ENCODE measurements around the gene SLIT3. TPM values are rescaled to one million over a fixed set of nuclear protein-coding genes. Genes with fewer than 3 reads are reported as not detected.

The SLIT3 gene
- total RNA-seq, 1 donor from 2014 or later: 3.1 TPM

DNA sequence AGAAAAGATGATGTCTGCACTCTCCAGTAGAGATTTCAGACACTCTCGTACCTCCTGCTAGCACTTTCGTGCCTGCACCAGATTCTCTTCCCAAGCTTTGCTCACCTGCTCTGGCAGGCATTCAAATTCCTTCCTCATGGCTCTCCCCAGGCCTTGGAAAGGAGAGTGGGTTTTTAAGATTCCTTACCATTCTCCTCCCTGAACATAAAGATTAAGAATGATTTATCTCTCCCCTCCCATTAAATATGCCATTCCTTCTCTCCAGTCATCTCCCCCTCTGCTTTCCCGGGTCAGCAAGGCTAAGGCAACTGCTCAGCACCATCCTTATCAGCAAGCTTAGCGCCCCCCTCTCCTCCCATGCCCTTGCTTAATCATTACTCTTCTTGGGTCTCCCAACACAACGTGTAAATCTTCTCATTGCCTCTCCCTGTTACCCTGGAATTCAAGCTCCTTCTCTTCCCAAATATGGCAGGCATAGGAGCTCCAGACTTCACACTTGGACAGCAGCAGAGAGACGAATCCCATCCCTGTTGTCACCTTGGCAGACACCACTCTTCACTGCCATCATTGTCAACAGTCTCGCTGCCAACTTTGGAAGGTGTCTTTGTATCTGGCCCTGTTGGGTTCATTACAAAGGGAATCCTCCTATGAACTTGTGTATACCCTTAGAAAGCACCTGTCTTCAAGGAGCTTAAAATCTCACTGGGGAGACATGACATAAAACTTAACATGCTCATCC is 332.9 kb downstream of the SLIT3 start:
- no peak for DNase-seq (ENCODE audit: low read depth)
- H3K4me3 ChIP-seq (ENCODE audit: low read depth, low read length): no peak overlapping the region
- TF ChIP-seq, protein P1, sequence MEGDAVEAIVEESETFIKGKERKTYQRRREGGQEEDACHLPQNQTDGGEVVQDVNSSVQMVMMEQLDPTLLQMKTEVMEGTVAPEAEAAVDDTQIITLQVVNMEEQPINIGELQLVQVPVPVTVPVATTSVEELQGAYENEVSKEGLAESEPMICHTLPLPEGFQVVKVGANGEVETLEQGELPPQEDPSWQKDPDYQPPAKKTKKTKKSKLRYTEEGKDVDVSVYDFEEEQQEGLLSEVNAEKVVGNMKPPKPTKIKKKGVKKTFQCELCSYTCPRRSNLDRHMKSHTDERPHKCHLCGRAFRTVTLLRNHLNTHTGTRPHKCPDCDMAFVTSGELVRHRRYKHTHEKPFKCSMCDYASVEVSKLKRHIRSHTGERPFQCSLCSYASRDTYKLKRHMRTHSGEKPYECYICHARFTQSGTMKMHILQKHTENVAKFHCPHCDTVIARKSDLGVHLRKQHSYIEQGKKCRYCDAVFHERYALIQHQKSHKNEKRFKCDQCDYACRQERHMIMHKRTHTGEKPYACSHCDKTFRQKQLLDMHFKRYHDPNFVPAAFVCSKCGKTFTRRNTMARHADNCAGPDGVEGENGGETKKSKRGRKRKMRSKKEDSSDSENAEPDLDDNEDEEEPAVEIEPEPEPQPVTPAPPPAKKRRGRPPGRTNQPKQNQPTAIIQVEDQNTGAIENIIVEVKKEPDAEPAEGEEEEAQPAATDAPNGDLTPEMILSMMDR (conservative IDR thresholded peaks at IDR 0.05; ENCODE audit: low read depth, low read length): no peak

DNA sequence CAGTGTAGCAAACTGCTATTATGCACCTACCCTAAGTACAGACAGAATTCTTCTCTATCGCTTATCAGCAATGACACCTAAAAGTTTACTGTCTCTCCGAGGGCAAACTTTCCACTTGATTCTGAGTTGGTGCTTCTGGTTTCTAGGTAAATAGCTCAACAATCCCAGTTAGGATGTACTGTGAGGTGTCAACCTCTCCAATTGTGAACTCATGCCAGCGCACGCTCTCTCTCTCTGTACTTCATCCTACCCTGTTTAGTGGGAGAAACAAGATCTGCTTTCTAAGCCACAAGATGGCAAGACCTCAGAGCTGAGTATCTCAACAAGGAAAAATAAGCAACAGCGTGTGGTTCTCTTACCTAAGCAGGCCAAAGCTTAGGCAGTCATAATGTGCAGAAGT is 335.3 kb downstream of the SLIT3 start:
- TF ChIP-seq, protein P1 (conservative IDR thresholded peaks at IDR 0.05; ENCODE audit: low read depth, low read length): no peak
- DNase-seq (ENCODE audit: low read depth): no peak
- H3K4me3 ChIP-seq (ENCODE audit: low read depth, low read length): no peak overlapping the region

DNA sequence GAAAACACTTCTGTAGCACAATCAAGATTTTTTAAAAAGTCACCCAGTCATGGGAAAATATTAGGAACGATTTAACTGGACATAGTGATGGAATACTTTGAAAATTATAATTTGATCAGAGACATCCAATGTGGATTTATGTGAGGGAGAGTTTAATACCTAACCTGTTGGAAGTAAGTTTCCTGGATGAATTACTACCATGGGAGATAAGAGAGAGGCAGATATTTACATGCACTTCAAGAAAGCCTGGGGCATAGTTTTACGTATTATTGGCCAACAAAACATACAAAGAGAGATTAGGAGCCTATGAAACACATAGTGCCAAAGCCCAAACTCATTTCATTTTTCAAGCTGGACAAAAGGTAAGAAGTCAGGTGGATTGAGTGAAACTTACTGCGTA is 336.8 kb downstream of the SLIT3 start:
- DNase-seq (ENCODE audit: low read depth): no peak
- H3K4me3 ChIP-seq (ENCODE audit: low read depth, low read length): no peak overlapping the region
- TF ChIP-seq, protein P1 (conservative IDR thresholded peaks at IDR 0.05; ENCODE audit: low read depth, low read length): no peak

DNA sequence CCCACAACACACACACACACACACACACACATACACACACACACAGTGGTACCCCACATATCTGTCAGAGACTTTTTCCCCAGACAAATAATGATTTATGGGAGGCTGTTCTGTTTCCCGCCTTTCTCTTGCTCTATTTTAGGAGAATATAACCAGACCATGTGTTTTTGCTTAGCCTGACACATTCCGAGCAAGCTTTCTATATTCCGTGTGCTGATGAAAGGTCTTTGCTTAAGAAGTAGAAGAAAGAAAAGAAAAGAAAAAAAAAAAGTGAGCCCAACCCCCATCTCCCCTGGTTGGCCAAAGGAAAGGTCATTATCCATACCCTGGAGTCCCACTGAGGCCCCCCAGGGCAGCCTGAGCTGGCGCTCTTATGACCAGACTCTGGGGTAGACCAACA is 338.6 kb downstream of the SLIT3 start:
- no peak overlapping the region for H3K4me3 ChIP-seq (ENCODE audit: low read depth, low read length)
- no peak for DNase-seq (ENCODE audit: low read depth)
- TF ChIP-seq, protein P1 (conservative IDR thresholded peaks at IDR 0.05; ENCODE audit: low read depth, low read length): no peak

DNA sequence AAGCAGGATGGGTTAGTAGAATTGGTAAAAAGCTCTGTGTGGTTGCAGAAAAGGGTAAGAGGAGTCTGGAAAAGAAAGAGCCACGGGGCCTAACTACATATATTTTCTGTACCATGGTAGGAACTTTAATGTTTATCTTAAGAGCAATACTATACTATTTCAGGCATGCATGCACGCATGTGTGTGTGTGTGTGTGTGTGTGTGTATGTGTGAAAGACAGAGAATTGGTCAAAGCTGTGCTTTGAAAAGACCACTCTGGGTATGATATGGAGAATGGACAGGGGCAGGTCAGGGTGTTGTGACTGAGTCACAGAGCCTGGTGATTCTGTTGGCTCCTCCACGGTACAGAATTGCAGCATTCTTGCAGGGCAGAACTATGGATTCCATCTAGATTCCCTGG is 339.3 kb downstream of the SLIT3 start:
- DNase-seq (ENCODE audit: low read depth): no peak
- H3K4me3 ChIP-seq (ENCODE audit: low read depth, low read length): no peak overlapping the region
- TF ChIP-seq, protein P1 (conservative IDR thresholded peaks at IDR 0.05; ENCODE audit: low read depth, low read length): no peak

DNA sequence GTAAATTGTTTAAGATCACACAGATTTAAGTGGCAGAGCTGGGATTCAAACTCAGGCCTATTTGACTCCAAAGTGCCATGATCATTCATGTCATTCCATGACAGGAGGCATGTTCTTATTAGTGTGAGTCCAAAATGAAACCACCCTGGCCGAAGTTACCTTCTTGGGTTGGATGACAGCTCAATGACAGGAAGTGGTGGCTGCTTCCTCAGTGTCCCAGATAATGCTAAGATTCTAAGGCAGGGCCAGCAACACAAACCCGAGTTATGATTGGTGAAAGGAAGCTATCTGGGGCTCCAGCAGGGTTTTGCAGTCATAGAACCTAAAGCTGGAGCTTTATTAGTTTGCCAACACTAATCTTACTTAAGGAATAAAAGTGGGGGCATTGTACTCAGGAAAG is 340.4 kb downstream of the SLIT3 start:
- DNase-seq (ENCODE audit: low read depth): no peak
- TF ChIP-seq, protein P1 (conservative IDR thresholded peaks at IDR 0.05; ENCODE audit: low read depth, low read length): no peak
- H3K4me3 ChIP-seq (ENCODE audit: low read depth, low read length): no peak overlapping the region

DNA sequence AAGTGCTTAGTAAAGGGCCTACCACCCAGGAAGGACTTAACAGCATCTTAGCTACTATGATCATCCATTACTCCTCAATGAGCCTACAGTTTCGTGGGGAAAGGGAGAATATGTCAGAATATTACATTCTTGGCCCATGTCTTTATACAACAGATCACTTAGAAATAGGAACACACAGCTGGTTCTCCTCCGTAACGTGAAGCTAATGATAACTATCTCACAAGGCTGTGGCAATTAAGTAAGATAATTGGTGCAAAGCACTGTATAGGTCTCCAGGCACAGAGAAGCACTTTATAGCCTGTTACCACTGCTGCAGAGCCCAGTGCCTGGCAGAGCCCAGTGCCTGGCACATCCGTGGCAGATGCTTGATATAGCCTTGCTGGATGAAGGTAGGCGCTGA is 347.6 kb downstream of the SLIT3 start:
- no peak overlapping the region for H3K4me3 ChIP-seq (ENCODE audit: low read depth, low read length)
- TF ChIP-seq, protein P1 (conservative IDR thresholded peaks at IDR 0.05; ENCODE audit: low read depth, low read length): no peak

More for the DNA sequence above, 347.6 kb downstream of the SLIT3 start:
- no peak for DNase-seq (ENCODE audit: low read depth)
